ENCODE data around the gene YPEL2. TPM values are rescaled to one million over a fixed set of nuclear protein-coding genes. Genes with fewer than 3 reads are reported as not detected.

Gene YPEL2
- total and polyA plus RNA-seq, 2 of the 13 experiments (the other 11 are each of a cell fraction or from before 2014, with no cell fraction given): 8.5 to 21.1 TPM

DNA sequence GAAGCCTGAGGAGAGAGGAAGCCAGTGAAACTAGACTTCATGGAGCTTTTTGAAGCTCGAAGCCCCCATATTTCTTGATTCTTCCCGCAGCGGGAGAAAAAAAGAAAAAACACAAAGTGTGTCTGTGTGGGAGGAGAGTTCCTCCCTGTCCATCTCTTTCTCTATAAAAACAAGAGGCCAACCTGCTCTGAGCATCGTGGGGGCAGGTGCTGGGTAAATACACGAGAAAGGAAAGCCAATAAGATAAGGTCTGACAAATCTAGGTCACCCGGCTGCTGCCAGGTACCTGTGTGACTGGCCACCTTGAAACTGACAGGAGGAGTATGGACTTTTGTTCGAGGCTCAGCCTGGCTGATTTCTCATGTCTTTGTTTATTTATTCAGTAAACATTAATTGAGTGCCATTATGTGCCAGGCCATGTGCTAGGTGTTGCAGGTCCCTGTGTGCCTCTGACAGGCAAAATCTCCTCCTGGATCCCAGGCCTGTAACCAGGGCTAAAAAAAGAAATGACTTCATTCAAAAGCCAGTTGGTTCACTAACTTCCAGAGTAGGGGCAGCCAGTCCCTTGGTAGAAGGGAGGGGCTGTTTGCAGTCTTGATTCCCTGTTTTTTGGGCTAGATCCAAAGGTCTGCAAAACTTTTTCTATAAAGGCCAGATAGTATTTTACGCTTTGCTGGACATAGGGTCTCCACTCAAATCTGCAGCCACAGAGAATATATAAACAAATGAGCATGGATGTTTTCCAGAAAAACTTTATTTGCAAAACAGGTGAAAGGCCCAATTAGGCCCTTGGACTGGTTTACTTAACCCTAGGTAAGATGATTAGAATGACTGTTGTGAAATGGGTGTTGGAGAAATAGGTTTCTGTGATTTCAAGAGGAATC is 35.6 kb downstream of the YPEL2 start (continued):
- TF ChIP-seq, protein P1, sequence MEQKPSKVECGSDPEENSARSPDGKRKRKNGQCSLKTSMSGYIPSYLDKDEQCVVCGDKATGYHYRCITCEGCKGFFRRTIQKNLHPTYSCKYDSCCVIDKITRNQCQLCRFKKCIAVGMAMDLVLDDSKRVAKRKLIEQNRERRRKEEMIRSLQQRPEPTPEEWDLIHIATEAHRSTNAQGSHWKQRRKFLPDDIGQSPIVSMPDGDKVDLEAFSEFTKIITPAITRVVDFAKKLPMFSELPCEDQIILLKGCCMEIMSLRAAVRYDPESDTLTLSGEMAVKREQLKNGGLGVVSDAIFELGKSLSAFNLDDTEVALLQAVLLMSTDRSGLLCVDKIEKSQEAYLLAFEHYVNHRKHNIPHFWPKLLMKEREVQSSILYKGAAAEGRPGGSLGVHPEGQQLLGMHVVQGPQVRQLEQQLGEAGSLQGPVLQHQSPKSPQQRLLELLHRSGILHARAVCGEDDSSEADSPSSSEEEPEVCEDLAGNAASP (CRISPR knock-in tag; IDR thresholded peaks at IDR 0.05; ENCODE audit: borderline replicate concordance): peak; percentile 89
- TF ChIP-seq MAF1 (CRISPR knock-in tag; IDR thresholded peaks at IDR 0.05; ENCODE audit: borderline replicate concordance): 0 out of 2 replicates have a peak, but pooled peaks have one; percentile 17
- TF ChIP-seq, protein P2, sequence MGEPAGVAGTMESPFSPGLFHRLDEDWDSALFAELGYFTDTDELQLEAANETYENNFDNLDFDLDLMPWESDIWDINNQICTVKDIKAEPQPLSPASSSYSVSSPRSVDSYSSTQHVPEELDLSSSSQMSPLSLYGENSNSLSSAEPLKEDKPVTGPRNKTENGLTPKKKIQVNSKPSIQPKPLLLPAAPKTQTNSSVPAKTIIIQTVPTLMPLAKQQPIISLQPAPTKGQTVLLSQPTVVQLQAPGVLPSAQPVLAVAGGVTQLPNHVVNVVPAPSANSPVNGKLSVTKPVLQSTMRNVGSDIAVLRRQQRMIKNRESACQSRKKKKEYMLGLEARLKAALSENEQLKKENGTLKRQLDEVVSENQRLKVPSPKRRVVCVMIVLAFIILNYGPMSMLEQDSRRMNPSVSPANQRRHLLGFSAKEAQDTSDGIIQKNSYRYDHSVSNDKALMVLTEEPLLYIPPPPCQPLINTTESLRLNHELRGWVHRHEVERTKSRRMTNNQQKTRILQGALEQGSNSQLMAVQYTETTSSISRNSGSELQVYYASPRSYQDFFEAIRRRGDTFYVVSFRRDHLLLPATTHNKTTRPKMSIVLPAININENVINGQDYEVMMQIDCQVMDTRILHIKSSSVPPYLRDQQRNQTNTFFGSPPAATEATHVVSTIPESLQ (CRISPR knock-in tag; conservative IDR thresholded peaks at IDR 0.05): 0 out of 2 replicates have a peak, but pooled peaks have one; percentile 25
- TF ChIP-seq ZNF263 (CRISPR knock-in tag; IDR thresholded peaks at IDR 0.05): peak; percentile 49
- peak; percentile 60; the same call in 1 of the 2 replicates for TF ChIP-seq ZNF350 (CRISPR knock-in tag; IDR thresholded peaks at IDR 0.05; ENCODE audit: borderline replicate concordance, low read depth)
- peak; percentile 97 for TF ChIP-seq FOXO1 (CRISPR knock-in tag; IDR thresholded peaks at IDR 0.05)
- TF ChIP-seq ZBTB49 (CRISPR knock-in tag; IDR thresholded peaks at IDR 0.05; ENCODE audit: borderline replicate concordance): no peak
- TF ChIP-seq KDM5B (CRISPR knock-in tag; IDR thresholded peaks at IDR 0.05; ENCODE audit: borderline replicate concordance): peak; percentile 53; the same call in 1 of the 2 replicates
- TF ChIP-seq TAF1 (CRISPR knock-in tag; IDR thresholded peaks at IDR 0.05): no peak
- no peak for TF ChIP-seq CC2D1A (CRISPR knock-in tag; IDR thresholded peaks at IDR 0.05)
- peak; percentile 86 for TF ChIP-seq ZMYM3 (CRISPR knock-in tag; IDR thresholded peaks at IDR 0.05)
- TF ChIP-seq EP300 (IDR thresholded peaks at IDR 0.05; ENCODE audit: low read depth in 2 of 2, low read length in 2 of 2): peak in 1 of 2 experiments; percentile 98; a peak in 2 of 4 replicates
- TF ChIP-seq EP300 (CRISPR knock-in tag; IDR thresholded peaks at IDR 0.05; ENCODE audit: borderline replicate concordance): peak; percentile 93
- peak; percentile 92 for TF ChIP-seq ZNF296 (CRISPR knock-in tag; conservative IDR thresholded peaks at IDR 0.05)
- TF ChIP-seq ZNF572 (CRISPR knock-in tag; IDR thresholded peaks at IDR 0.05): no peak
- 0 out of 2 replicates have a peak, but pooled peaks have one; percentile 16 for TF ChIP-seq GMEB2 (CRISPR knock-in tag; IDR thresholded peaks at IDR 0.05; ENCODE audit: low read depth)
- TF ChIP-seq SNAPC5 (CRISPR knock-in tag; IDR thresholded peaks at IDR 0.05; ENCODE audit: borderline replicate concordance): peak; percentile 53
- peak; percentile 89 for TF ChIP-seq NR2F2 (IDR thresholded peaks at IDR 0.05; ENCODE audit: borderline replicate concordance, low read depth)
- TF ChIP-seq FOXC1 (CRISPR knock-in tag; IDR thresholded peaks at IDR 0.05; ENCODE audit: borderline replicate concordance): no peak
- TF ChIP-seq POGZ (CRISPR knock-in tag; IDR thresholded peaks at IDR 0.05): peak; percentile 76
- peak; percentile 77; the same call in 1 of the 2 replicates for TF ChIP-seq ZNF737 (CRISPR knock-in tag; IDR thresholded peaks at IDR 0.05; ENCODE audit: borderline replicate concordance)
